Fibroblast of skin of right quadriceps (primary cell): ENCODE results near the gene TRIM16.
A peak's percentile ranks its signal among the peaks of the same experiment; 100 is the strongest.
"Not testable (repeated sequence)": the region's sequence is repeated elsewhere in the genome, so short reads cannot be mapped to it uniquely, and the experiment has no call there.

Source experiments
- DNase-seq: peaks from one replicate; pipeline ENCODE4 v3.0.0-alpha.2; 2013

The TRIM16 gene

GRCh38 chr17:15683824-15684478 lies at the start of gene TRIM16:
Gene TRIM16 (minus strand): TSS chr17:15684311. CDS start chr17:15651609, 32,702 bp downstream.
- DNase-seq: peak; percentile 48

DNA sequence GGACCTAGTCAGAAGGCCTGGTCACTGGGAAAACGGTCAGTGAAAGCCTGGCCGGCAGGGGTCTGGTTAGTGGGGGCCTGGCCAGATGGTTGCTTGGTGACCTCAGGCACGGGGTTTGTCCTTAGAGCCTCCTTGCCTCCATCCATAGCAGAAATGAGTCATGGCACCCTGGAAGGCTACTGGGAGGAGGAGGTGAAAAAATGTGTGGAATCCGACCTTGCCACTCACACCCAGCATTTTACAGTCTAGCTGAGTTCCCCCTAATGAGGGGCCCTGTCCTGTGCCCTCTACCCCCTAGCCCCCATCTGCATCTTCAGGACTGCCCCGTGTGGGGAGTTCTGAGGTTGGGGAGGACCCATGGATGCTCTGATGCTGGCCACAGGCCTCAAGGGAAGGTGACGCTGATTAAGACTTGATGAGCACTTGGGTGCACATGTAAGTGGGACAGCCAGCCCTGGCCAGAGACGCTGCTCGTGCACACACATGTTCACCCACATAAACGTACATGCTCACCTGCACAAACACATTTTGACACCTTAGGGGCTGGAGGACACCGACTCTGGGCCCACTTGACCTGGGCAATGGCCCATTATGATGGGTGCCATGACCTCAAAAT lies 49.2 kb upstream of the TRIM16 start:
- not testable (repeated sequence) for DNase-seq

GRCh38 chr17:15731900-15732299 lies 47.8 kb upstream of the TRIM16 start, which contains the start of gene TBC1D26:
Gene TBC1D26 (plus strand): TSS chr17:15732283. CDS start chr17:15735349, 3,066 bp downstream.
- DNase-seq: not testable (repeated sequence)

DNA sequence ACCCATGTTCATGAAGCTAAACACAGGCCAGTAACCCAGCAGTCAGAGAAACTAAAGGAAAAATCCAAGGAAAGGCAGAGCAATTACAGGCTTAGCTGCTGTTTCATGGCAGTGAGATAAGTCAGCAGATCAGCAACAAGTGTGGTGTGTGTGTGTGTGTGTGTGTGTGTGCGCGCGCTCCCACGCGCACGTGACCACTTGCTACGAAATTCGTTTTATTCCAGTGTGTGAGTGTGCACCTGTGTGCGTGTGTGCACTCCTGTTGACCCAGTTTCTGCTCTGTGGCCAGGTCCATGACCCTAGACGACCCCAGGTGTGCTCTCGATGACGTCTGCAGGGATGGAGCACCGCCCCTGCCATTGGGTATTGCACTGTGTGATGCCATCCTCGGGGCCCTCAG lies 46.4 kb upstream of the TRIM16 start:
- DNase-seq: not testable (repeated sequence)

DNA sequence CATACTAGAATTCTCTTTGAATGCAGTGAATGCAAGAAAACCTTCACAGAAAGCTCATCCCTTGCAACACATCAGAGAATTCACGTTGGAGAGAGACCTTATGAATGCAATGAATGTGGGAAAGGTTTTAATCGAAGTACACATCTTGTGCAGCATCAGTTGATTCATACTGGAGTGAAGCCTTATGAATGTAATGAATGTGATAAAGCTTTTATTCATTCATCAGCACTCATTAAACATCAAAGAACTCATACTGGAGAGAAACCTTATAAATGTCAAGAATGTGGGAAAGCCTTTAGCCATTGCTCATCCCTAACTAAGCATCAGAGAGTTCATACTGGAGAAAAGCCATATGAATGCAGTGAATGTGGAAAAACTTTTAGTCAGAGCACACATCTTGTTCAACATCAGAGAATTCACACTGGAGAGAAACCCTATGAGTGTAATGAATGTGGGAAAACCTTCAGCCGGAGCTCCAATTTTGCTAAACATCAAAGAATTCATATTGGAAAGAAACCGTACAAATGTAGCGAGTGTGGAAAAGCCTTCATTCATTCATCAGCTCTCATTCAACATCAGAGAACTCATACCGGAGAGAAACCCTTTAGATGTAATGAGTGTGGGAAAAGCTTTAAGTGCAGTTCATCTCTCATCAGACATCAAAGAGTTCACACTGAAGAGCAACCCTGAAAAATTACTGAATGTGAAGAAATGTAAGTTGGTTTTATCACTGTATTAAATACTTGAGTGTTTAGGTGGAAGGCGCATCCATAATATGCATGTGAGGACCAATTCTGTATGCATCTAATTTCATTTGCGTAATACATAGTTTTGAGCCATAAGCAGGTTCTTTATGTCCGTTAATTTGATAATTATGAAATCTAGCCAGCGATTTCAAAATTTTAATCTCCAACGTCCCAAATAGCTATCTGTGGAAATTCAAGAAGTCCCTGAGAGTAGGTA lies 32.8 kb upstream of the TRIM16 start:
- not testable (repeated sequence) for DNase-seq

DNA sequence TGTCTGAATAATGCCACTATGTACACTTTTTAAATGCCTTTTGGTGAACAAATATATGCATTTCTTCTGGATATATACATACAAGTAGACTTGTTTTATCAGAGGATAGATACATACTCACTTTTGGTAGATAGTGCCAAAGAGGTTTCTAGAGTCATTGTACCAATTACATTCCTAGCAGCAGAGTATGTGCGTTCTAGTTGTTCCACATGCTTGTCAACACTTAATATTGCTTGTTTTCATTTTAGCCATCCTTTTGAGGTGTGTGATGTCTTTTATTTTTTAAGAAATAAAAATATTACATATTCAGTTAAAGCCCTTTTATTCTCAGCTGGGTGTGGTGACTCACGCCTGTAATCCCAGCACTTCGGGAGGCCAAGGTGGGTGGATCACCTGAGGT lies 24.8 kb upstream of the TRIM16 start:
- not testable (repeated sequence) for DNase-seq

GRCh38 chr17:15704813-15705212 lies 20.7 kb upstream of the TRIM16 start:
- not testable (repeated sequence) for DNase-seq

- DNase-seq: not testable (repeated sequence)
Observed at GRCh38 chr17:15704239-15704638, 20.1 kb upstream of the TRIM16 start.

GRCh38 chr17:15699937-15700336 lies 15.8 kb upstream of the TRIM16 start:
- not testable (repeated sequence) for DNase-seq

DNA sequence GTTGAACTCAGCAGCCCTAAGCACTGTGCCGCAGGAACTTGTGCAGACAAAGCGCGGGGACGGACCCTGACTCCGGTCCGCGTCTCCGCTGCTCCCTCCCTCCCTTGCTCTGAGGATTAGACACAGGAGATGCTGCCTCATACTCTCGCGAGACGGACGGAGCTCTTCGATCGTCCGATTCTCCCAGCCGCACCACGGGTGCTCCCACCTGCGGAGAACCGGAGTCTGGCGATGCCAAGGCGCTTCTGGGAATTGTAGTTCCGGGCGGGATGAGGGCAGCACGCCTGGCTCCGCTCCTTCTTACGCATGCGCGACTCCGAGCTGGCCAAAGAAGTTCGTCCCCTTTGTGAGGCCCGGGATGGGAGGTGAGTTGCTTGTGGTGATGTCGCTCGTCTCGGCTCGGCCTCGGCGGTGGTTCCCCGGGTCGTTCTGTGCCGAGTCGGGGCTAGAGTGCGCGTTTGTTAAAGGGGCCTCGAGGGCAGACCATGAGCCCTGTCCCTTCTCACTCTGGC lies 15.4 kb upstream of the TRIM16 start, which contains the start of gene ZNF286A:
ZNF286A (plus strand) TSS at position 340 of the 512 bp plus-strand sequence. CDS start 578 bp downstream, outside the sequence.
- DNase-seq: peak; percentile 99

- DNase-seq: not testable (repeated sequence)
Observed at GRCh38 chr17:15698967-15699366, 14.9 kb upstream of the TRIM16 start.

DNA sequence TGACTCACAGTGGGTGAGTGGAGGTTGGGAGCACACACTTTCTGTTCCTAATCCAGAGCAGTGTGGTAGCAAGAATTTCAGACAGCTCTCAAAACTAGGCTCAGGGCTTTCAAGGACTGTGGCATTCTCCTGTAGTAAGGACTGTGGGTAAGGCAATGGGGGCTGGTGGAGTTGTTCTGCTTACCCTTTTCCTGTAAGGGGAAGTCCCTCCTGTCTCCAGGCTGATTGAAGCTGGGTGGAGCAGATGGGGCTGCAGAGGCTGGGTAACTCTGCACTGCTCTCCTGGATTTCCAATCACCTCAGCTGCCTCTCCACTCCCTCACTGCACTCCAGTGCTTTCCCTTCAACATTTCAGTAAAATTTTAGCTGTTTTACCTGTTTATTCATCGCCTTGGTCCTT lies 3.4 kb upstream of the TRIM16 start:
- not testable (repeated sequence) for DNase-seq

DNA sequence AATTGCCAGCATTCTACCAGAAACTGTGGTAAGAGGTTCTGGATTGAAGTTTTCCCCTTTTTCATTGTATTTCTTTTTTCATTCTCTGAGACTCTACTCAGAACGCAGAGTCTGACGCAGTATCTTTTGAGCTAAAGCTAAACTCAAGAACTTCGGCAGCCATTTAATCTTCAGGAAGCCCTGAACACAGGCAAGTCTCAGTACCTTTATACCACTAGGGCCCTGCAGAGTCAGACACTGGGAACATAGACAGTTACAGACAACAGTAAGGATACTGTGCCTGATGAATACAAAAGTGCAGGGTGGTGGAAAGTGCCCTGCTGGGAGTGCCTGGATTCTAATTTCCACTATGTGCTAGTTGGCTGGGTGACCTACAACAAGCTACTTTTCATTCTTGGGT lies 976 bp downstream of the TRIM16 start:
- DNase-seq: not testable (repeated sequence)

DNA sequence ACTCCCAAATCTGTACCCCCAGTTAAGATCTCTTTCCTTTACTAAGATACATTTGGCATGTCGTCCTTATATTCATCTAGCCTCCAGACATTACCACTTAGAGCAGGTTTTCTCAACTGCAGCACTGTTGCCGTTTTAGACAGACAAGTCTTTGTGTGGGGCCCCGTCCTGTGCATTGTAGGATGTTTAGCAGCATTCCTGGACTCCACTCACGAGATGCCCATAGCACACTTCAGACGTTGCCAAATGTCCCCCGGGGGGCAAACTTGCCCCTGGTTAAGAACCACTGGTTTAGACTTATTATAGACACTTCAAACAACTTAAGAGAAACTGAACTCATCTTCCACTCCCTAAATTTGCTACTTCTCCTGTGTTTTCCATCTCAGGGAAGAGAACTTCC lies 8.1 kb downstream of the TRIM16 start:
- not testable (repeated sequence) for DNase-seq

DNA sequence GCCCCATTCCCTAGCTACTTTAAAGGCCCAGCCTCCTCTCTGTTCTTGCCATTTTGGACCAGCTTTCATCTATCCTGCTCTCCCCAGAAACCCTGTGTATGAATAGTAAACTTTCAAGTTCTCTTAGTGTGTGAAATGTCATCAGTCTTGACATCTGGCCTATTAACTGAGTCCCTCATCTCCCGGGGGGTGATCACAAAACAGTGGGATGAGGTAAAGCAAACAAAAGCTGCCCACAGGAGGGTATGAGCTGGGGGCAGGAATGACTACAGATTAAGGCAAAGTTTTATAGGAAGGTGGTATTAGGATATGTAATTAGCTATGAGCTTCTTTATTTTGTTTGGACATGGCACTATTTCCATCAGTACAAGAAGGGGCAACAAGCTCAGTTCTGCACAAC lies 9.5 kb downstream of the TRIM16 start:
- DNase-seq: not testable (repeated sequence)

DNA sequence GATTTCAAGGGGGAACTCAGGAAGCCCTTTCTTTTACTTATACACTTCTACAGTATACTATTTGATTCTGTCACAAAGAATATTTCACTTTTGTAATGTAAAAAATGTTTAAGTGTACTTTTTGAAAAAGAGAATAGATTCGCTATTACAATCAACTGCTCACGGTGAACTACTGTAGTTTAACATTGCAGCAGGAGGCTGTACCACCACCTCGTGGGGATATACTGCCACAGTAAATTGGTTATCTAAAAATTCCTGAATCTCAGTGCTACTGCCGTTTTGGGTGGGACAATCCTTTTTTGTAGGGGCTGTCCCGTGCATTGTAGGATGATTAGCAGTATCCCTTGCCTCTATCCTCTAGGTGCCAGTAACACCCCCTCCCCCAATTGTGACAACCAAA lies 14.6 kb downstream of the TRIM16 start:
- DNase-seq: not testable (repeated sequence)

GRCh38 chr17:15663691-15664090 lies 20.4 kb downstream of the TRIM16 start:
- no peak for DNase-seq

DNA sequence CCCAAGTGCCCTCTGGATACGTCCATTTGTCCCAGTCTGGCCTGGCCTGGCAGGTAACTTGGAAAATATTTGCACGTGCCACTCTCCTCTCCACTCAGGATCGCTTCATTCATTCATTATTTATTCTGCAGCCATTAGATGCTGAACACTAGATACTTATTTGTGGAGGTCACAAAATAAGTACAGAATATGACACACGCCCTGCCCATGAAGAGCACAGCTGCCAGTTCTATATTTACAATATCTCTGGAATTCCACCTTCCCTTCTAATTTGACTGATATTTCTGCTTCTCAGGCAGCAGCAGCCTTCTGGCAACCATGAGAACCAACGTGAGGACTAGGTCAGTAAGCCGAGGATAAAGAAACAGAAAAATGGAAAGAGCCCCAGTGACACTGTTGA lies 20.9 kb downstream of the TRIM16 start:
- DNase-seq: no peak

- DNase-seq: no peak
Observed at GRCh38 chr17:15662681-15663080, 21.4 kb downstream of the TRIM16 start.

DNA sequence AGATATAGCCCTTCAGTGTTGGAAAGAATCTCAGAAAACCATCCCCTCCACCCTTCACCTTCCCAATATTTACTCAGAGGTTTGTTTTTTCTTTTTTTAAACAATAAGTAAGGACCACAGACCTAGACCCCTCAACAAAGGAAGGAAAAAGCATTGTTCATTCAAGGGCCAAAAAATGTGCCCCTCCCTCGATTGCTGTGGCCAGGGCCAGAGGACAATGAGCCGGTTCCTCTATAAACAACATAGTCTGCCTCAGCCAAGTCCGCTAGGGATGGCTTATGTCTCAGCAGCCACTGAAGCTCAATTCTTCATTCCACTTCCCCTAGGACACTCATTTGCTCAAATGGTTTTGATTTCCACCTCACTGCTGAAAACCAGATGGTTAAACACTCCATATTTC lies 24.0 kb downstream of the TRIM16 start:
- DNase-seq: no peak

GRCh38 chr17:15659663-15660062 lies 24.4 kb downstream of the TRIM16 start:
- DNase-seq: no peak

DNA sequence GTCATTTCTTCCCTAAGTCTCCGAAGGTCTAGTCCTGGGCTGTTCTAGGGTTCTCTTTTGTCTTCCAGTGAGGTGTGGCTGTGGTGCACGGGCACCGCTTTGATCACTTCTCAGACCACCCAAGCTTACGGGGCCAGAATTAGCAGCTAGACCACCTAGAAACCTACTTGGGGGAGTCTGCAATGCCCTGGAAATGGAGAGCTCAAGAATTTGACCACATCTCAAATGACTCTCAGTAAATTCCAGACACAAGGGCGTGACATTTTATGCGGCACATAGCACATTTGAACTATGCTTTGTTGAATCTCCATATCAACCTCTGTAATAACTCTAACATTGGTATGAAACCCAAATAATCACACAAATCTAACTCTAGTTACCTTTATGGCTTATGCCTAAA lies 24.9 kb downstream of the TRIM16 start:
- DNase-seq: no peak

GRCh38 chr17:15658296-15658695 lies 25.8 kb downstream of the TRIM16 start:
- DNase-seq: no peak
